Measurements from ENCODE around the gene TMEM119.

GRCh38 chr12:108597559-108598471 is at the start of gene TMEM119:
- TF ChIP-seq, protein P1, sequence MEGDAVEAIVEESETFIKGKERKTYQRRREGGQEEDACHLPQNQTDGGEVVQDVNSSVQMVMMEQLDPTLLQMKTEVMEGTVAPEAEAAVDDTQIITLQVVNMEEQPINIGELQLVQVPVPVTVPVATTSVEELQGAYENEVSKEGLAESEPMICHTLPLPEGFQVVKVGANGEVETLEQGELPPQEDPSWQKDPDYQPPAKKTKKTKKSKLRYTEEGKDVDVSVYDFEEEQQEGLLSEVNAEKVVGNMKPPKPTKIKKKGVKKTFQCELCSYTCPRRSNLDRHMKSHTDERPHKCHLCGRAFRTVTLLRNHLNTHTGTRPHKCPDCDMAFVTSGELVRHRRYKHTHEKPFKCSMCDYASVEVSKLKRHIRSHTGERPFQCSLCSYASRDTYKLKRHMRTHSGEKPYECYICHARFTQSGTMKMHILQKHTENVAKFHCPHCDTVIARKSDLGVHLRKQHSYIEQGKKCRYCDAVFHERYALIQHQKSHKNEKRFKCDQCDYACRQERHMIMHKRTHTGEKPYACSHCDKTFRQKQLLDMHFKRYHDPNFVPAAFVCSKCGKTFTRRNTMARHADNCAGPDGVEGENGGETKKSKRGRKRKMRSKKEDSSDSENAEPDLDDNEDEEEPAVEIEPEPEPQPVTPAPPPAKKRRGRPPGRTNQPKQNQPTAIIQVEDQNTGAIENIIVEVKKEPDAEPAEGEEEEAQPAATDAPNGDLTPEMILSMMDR (IDR thresholded peaks at IDR 0.05): no peak
- peak in 1 of 2 donors; percentile 53 for TF ChIP-seq POLR2AphosphoS5 (IDR thresholded peaks at IDR 0.05; ENCODE audit: insufficient read depth in 1 of 2, low read depth in 1 of 2)
